ENCODE results near the gene SEC24C. TPM values are rescaled to one million over a fixed set of nuclear protein-coding genes. Genes with fewer than 3 reads are reported as not detected.
"Not testable (repeated sequence)": the region's sequence is repeated elsewhere in the genome, so short reads cannot be mapped to it uniquely, and the experiment has no call there.

The SEC24C gene
- total RNA-seq, 1 experiment from 2014 or later = 74.9 TPM

DNA sequence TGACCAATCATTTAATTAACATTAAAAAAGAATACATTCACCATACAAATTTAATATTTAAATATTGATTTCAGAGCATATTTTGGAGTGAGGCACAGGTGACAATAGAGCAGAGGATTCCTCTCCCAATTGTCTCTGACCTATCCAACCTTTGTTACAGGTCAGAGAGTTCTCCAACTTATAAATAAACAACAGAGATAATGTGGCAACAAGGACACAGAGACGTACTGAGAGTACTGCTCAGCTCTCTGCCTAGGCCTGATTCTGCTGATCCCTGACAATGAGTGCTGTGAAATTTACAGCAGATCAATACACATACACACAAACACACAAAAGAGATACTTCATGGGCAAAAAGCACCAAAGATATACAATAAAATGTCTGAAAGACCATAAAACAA is 27.9 kb upstream of the SEC24C start:
- no peak overlapping the region for H3K4me3 ChIP-seq (ENCODE audit: low read depth, low read length, poor library complexity, severe bottlenecking)
- ChIA-PET POLR2A (ENCODE audit: low non-redundant PET) (no interaction called here), CTCF (no interaction called here)
- no peak for DNase-seq (ENCODE audit: low spot score)
- intact Hi-C loops (cut with micrococcal nuclease; ENCODE audit: unreplicated experiment) = no loop called here
- no peaks in the 10 kb centered on the region for H3K4me1 ChIP-seq (ENCODE audit: insufficient read depth, low read length, poor library complexity, severe bottlenecking)
- H3K36me3 ChIP-seq (ENCODE audit: insufficient read depth, low read length, poor library complexity, severe bottlenecking) = peaks cover 18% of the 10 kb centered on the region
- H3K9me3 ChIP-seq (ENCODE audit: low read depth, low read length, poor library complexity, severe bottlenecking) = no peaks in the 10 kb centered on the region
- no peaks in the 10 kb centered on the region for H3K27me3 ChIP-seq (replicated peaks; ENCODE audit: insufficient read depth, low read depth, low read length, poor library complexity)
- TF ChIP-seq, protein P1, sequence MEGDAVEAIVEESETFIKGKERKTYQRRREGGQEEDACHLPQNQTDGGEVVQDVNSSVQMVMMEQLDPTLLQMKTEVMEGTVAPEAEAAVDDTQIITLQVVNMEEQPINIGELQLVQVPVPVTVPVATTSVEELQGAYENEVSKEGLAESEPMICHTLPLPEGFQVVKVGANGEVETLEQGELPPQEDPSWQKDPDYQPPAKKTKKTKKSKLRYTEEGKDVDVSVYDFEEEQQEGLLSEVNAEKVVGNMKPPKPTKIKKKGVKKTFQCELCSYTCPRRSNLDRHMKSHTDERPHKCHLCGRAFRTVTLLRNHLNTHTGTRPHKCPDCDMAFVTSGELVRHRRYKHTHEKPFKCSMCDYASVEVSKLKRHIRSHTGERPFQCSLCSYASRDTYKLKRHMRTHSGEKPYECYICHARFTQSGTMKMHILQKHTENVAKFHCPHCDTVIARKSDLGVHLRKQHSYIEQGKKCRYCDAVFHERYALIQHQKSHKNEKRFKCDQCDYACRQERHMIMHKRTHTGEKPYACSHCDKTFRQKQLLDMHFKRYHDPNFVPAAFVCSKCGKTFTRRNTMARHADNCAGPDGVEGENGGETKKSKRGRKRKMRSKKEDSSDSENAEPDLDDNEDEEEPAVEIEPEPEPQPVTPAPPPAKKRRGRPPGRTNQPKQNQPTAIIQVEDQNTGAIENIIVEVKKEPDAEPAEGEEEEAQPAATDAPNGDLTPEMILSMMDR (conservative IDR thresholded peaks at IDR 0.05; ENCODE audit: low read depth, low read length) = no peak
- TF ChIP-seq EZH2 (IDR thresholded peaks at IDR 0.05; ENCODE audit: borderline replicate concordance, low read depth, low read length, poor library complexity, severe bottlenecking) = no peak
- BruUV-seq (replicated peaks) = no TSS peak
- H3K27ac ChIP-seq (ENCODE audit: low read depth, low read length, poor library complexity, severe bottlenecking) = no peak overlapping the region

DNA sequence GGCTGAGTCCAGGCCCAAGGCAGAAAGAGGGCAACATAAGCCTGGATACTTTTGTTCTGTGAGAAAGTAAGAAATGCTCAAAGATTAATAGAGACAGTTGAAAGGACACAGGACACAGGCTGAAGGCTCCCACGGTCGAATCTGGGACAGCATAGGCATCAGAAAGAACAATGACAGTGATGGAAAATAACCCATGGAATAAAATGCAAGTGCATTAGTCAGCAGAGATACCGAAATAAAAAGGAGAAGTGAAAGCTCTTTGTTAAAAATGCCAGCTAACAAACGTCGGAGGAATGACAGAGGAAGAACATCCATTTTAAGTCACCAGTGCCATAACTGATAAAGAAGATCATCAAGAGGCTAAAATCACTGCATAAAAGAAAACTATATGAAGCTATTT is 26.6 kb upstream of the SEC24C start:
- POLR2A ChIA-PET (ENCODE audit: low non-redundant PET) = no interaction called here
- H3K9me3 ChIP-seq (ENCODE audit: low read depth, low read length, poor library complexity, severe bottlenecking) = no peaks in the 10 kb centered on the region
- H3K36me3 ChIP-seq (ENCODE audit: insufficient read depth, low read length, poor library complexity, severe bottlenecking) = peaks cover 18% of the 10 kb centered on the region
- no TSS peak for BruUV-seq (replicated peaks)
- H3K27me3 ChIP-seq (replicated peaks; ENCODE audit: insufficient read depth, low read depth, low read length, poor library complexity) = no peaks in the 10 kb centered on the region
- no peak overlapping the region for H3K4me3 ChIP-seq (ENCODE audit: low read depth, low read length, poor library complexity, severe bottlenecking)
- CTCF ChIA-PET = no interaction called here
- intact Hi-C loops (cut with micrococcal nuclease; ENCODE audit: unreplicated experiment) = no loop called here
- H3K27ac ChIP-seq (ENCODE audit: low read depth, low read length, poor library complexity, severe bottlenecking) = no peak overlapping the region
- no peaks in the 10 kb centered on the region for H3K4me1 ChIP-seq (ENCODE audit: insufficient read depth, low read length, poor library complexity, severe bottlenecking)
- DNase-seq (ENCODE audit: low spot score) = no peak
- TF ChIP-seq EZH2 (IDR thresholded peaks at IDR 0.05; ENCODE audit: borderline replicate concordance, low read depth, low read length, poor library complexity, severe bottlenecking) = no peak
- TF ChIP-seq, protein P1 (conservative IDR thresholded peaks at IDR 0.05; ENCODE audit: low read depth, low read length) = no peak

DNA sequence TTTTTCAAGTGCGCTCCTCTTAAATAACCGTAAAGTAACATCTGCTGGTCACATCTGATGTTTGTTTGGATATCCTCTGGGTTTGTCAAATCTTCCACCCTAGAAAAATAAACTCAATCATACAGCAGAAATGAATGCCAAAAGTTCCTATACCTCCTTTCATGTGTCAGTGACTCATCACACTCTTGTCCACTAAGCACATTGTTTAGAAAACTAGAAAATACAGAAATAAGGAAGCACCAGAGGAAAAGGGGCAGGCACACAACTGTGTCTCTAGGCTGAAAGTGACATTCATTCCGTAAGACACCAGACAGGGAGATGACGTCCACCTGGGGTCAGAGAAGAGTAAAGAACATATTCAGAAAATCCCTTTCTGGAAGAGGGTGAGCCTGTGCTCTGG is 23.6 kb upstream of the SEC24C start:
- H3K4me1 ChIP-seq (ENCODE audit: insufficient read depth, low read length, poor library complexity, severe bottlenecking); DNase-seq (ENCODE audit: low spot score); CTCF ChIA-PET; H3K9me3 ChIP-seq (ENCODE audit: low read depth, low read length, poor library complexity, severe bottlenecking); intact Hi-C loops (cut with micrococcal nuclease; ENCODE audit: unreplicated experiment); H3K4me3 ChIP-seq (ENCODE audit: low read depth, low read length, poor library complexity, severe bottlenecking); H3K27me3 ChIP-seq (replicated peaks; ENCODE audit: insufficient read depth, low read depth, low read length, poor library complexity); POLR2A ChIA-PET (ENCODE audit: low non-redundant PET); H3K27ac ChIP-seq (ENCODE audit: low read depth, low read length, poor library complexity, severe bottlenecking); BruUV-seq (replicated peaks): not testable (repeated sequence)
- H3K36me3 ChIP-seq (ENCODE audit: insufficient read depth, low read length, poor library complexity, severe bottlenecking) = peaks cover 29% of the 10 kb centered on the region

DNA sequence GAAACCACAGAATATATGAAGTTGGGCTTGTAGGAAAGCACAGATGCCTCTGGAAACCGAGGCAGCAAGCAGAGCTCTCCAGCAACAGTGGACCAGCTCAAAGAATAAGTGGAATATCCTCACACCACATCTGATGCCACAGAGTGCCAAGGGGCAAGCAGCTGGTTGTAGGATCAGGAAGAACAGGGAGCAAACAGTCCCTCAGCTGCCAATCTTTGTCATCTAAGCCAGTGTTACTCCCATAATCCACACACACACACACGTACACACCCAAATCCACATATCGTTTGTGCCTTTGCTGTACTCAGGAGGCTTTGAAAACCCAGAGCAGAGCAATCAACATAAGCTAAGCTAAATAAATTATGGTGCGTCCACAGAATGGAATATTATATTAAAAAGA is 20.7 kb upstream of the SEC24C start:
- no peak overlapping the region for H3K27ac ChIP-seq (ENCODE audit: low read depth, low read length, poor library complexity, severe bottlenecking)
- CTCF ChIA-PET = no interaction called here
- no peak for TF ChIP-seq EZH2 (IDR thresholded peaks at IDR 0.05; ENCODE audit: borderline replicate concordance, low read depth, low read length, poor library complexity, severe bottlenecking)
- TF ChIP-seq, protein P1 (conservative IDR thresholded peaks at IDR 0.05; ENCODE audit: low read depth, low read length) = no peak
- no peaks in the 10 kb centered on the region for H3K9me3 ChIP-seq (ENCODE audit: low read depth, low read length, poor library complexity, severe bottlenecking)
- POLR2A ChIA-PET (ENCODE audit: low non-redundant PET) = no interaction called here
- no TSS peak for BruUV-seq (replicated peaks)
- H3K4me3 ChIP-seq (ENCODE audit: low read depth, low read length, poor library complexity, severe bottlenecking) = no peak overlapping the region
- no peak for DNase-seq (ENCODE audit: low spot score)
- intact Hi-C loops (cut with micrococcal nuclease; ENCODE audit: unreplicated experiment) = no loop called here
- H3K36me3 ChIP-seq (ENCODE audit: insufficient read depth, low read length, poor library complexity, severe bottlenecking) = peaks cover 39% of the 10 kb centered on the region
- no peaks in the 10 kb centered on the region for H3K27me3 ChIP-seq (replicated peaks; ENCODE audit: insufficient read depth, low read depth, low read length, poor library complexity)
- H3K4me1 ChIP-seq (ENCODE audit: insufficient read depth, low read length, poor library complexity, severe bottlenecking) = no peaks in the 10 kb centered on the region

DNA sequence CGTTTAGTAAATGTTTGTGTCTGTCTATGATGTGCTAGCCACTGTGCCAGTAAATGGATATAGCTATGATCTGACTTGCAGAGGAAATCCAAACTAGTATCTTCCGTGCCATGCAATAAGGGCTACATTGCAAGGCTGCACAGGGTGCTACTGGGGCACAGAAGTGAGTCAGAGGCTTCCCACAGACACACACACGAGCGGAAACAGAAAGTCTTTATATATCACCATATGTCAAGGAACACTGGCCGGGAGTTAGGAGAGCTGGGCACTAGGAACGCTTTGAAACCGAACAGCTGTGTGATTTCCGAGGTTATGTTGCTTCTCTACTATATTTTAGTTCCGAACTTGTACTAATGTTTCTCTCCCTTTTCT is 14.4 kb upstream of the SEC24C start:
- Histone ChIP-seq H3K4me3 (ENCODE audit: low read depth, low read length, poor library complexity, severe bottlenecking) (peak overlapping the region; percentile 73), H3K27ac (ENCODE audit: low read depth, low read length, poor library complexity, severe bottlenecking) (peak overlapping the region; percentile 84), H3K36me3 (ENCODE audit: insufficient read depth, low read length, poor library complexity, severe bottlenecking) (peaks cover 35% of the 10 kb centered on the region)
- POLR2A ChIA-PET (ENCODE audit: low non-redundant PET); H3K9me3 ChIP-seq (ENCODE audit: low read depth, low read length, poor library complexity, severe bottlenecking); DNase-seq (ENCODE audit: low spot score); CTCF ChIA-PET; intact Hi-C loops (cut with micrococcal nuclease; ENCODE audit: unreplicated experiment); H3K4me1 ChIP-seq (ENCODE audit: insufficient read depth, low read length, poor library complexity, severe bottlenecking); H3K27me3 ChIP-seq (replicated peaks; ENCODE audit: insufficient read depth, low read depth, low read length, poor library complexity): not testable (repeated sequence)
- TSS peak; percentile 84 for BruUV-seq (replicated peaks)
